PC-9 (cell line): ENCODE measurements around the gene PRLHR. TPM values are rescaled to one million over a fixed set of nuclear protein-coding genes. Genes with fewer than 3 reads are reported as not detected.

Source experiments
- BruUV-seq: library from RNA; stranded (reverse); fragments of 400-500 nt; replicated peaks from 2 replicates; lab custom pipeline; 2021; lab: Mats Ljungman, UMichigan
- CTCF ChIA-PET: fragments of 300-600 bp; sonication (Branson Sonifier 250); formaldehyde crosslinking; loops from one replicate; lab custom pipeline; 2022; ENCODE audit warnings: antibody characterized with exemption; lab: Charles Lee
- POLR2A ChIA-PET: fragments of 300-600 bp; sonication (Branson Sonifier 250); formaldehyde crosslinking; loops from one replicate; lab custom pipeline; 2022; ENCODE audit warnings: antibody characterized with exemption; ENCODE audit not compliant: unreplicated experiment; lab: Charles Lee
- DNase-seq, 2 experiments: peaks; one replicate each; pipeline versions ENCODE4 v3.0.0 to v3.0.0-alpha.2; 2015 to 2022; ENCODE audit warnings: mixed read lengths in 1 of 2
- H2AFZ ChIP-seq: fragments of 200-600 bp; sonication (generic); 2 replicates; pipeline ENCODE4 v1.8.1; 2017; ENCODE audit warnings: antibody characterized with exemption
- H3F3A ChIP-seq: fragments of 200-600 bp; sonication (generic); 2 replicates; pipeline ENCODE4 v1.8.1; 2017; ENCODE audit warnings: antibody characterized with exemption, mild to moderate bottlenecking, low read depth; ENCODE audit not compliant: insufficient read depth
- H3K27ac ChIP-seq: fragments of 200-600 bp; sonication (generic); 2 replicates; pipeline ENCODE4 v1.6.1; 2016; ENCODE audit warnings: mixed run types
- H3K27me3 ChIP-seq: fragments of 200-600 bp; sonication (generic); 2 replicates; pipeline ENCODE4 v1.6.1; 2016; ENCODE audit warnings: low read depth, mixed run types; ENCODE audit not compliant: insufficient read depth
- H3K36me3 ChIP-seq: fragments of 200-600 bp; sonication (generic); 2 replicates; pipeline ENCODE4 v1.6.1; 2016; ENCODE audit warnings: low read depth, mixed run types
- H3K4me1 ChIP-seq: fragments of 200-600 bp; sonication (generic); replicated peaks from 2 replicates; pipeline ENCODE4 v1.6.1; 2016; ENCODE audit warnings: mixed run types; ENCODE audit not compliant: insufficient read depth
- H3K4me2 ChIP-seq: fragments of 200-600 bp; sonication (generic); 2 replicates; pipeline ENCODE4 v1.6.1; 2017; ENCODE audit warnings: mixed run types
- H3K4me3 ChIP-seq: fragments of 200-600 bp; sonication (generic); 2 replicates; pipeline ENCODE4 v1.6.1; 2016; ENCODE audit warnings: mixed run types
- H3K79me2 ChIP-seq: fragments of 200-600 bp; sonication (generic); 2 replicates; pipeline ENCODE4 v1.6.1; 2017; ENCODE audit warnings: low read depth, mixed run types
- H3K9me2 ChIP-seq: fragments of 200-600 bp; sonication (generic); 2 replicates; pipeline ENCODE4 v1.8.1; 2017; ENCODE audit warnings: mild to moderate bottlenecking; ENCODE audit not compliant: insufficient read depth
- H3K9me3 ChIP-seq: fragments of 200-600 bp; sonication (generic); 2 replicates; pipeline ENCODE4 v1.8.1; 2016; ENCODE audit warnings: low read depth; ENCODE audit not compliant: insufficient read depth
- H4K20me1 ChIP-seq: fragments of 200-600 bp; sonication (generic); 2 replicates; pipeline ENCODE4 v1.8.1; 2017; ENCODE audit not compliant: insufficient read depth
- EZH2 ChIP-seq: fragments of 200-600 bp; sonication (generic); IDR thresholded peaks from 2 replicates; pipeline ENCODE4 v1.8.0; 2017; ENCODE audit warnings: antibody characterized with exemption, low read depth
- intact Hi-C: fragments of 100-400 bp; cut with micrococcal nuclease; formaldehyde crosslinking; loops from one replicate; pipeline ENCODE4 v1.10.0; 2022; ENCODE audit not compliant: unreplicated experiment
- total RNA-seq: library from RNA; stranded (reverse); gene quantifications from 2 replicates; pipeline ENCODE4 v1.2.3, GENCODE V29; 2021
- TF ChIP-seq, protein P1 (sequence below): fragments of 200-600 bp; sonication (generic); conservative IDR thresholded peaks from 2 replicates; pipeline ENCODE4 v1.6.1; 2017; ENCODE audit warnings: mixed run types, antibody characterized with exemption, mild to moderate bottlenecking, moderate library complexity

The PRLHR gene
- total RNA-seq, 1 experiment from 2014 or later, result not detected

DNA sequence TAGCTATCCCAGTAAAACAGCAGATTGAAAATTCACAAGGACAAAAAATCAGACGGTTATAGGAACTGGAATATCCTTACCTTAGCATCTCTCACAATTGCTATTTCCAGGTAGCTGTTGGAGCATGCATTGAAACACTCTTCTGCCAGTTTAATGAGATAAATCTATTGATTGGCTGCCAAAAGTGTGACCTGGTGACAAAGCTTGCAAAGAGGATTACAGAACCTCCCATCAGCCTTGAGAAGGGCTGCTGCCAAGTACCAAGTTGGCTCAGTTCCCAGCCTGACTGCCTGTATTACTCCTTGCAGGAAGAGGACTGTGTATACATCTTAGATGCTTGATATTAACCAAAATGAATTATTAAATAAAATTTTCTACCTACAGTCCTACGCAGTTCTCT, 5.1 kb downstream of the PRLHR start:
- Histone ChIP-seq H2AFZ (no peak overlapping the region), H3K4me3 (no peak overlapping the region), H3K4me2 (no peak overlapping the region), H3K9me3 (no peaks in the 10 kb centered on the region), H3K79me2 (no peaks in the 10 kb centered on the region), H3K27me3 (peaks cover 18% of the 10 kb centered on the region; the same call in 1 of the 2 replicates), H3K4me1 (no peaks in the 10 kb centered on the region), H3K27ac (no peak overlapping the region), H3K9me2 (no peaks in the 10 kb centered on the region), H3F3A (no peaks in the 10 kb centered on the region), H3K36me3 (no peaks in the 10 kb centered on the region), H4K20me1 (no peaks in the 10 kb centered on the region)
- TF ChIP-seq EZH2, result no peak
- TF ChIP-seq, protein P1, sequence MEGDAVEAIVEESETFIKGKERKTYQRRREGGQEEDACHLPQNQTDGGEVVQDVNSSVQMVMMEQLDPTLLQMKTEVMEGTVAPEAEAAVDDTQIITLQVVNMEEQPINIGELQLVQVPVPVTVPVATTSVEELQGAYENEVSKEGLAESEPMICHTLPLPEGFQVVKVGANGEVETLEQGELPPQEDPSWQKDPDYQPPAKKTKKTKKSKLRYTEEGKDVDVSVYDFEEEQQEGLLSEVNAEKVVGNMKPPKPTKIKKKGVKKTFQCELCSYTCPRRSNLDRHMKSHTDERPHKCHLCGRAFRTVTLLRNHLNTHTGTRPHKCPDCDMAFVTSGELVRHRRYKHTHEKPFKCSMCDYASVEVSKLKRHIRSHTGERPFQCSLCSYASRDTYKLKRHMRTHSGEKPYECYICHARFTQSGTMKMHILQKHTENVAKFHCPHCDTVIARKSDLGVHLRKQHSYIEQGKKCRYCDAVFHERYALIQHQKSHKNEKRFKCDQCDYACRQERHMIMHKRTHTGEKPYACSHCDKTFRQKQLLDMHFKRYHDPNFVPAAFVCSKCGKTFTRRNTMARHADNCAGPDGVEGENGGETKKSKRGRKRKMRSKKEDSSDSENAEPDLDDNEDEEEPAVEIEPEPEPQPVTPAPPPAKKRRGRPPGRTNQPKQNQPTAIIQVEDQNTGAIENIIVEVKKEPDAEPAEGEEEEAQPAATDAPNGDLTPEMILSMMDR, result no peak
- ChIA-PET POLR2A (no interaction called here), CTCF (no interaction called here)
- BruUV-seq, result no TSS peak
- intact Hi-C loops, result no loop called here
- peak in 1 of 2 experiments; percentile 17 for DNase-seq

DNA sequence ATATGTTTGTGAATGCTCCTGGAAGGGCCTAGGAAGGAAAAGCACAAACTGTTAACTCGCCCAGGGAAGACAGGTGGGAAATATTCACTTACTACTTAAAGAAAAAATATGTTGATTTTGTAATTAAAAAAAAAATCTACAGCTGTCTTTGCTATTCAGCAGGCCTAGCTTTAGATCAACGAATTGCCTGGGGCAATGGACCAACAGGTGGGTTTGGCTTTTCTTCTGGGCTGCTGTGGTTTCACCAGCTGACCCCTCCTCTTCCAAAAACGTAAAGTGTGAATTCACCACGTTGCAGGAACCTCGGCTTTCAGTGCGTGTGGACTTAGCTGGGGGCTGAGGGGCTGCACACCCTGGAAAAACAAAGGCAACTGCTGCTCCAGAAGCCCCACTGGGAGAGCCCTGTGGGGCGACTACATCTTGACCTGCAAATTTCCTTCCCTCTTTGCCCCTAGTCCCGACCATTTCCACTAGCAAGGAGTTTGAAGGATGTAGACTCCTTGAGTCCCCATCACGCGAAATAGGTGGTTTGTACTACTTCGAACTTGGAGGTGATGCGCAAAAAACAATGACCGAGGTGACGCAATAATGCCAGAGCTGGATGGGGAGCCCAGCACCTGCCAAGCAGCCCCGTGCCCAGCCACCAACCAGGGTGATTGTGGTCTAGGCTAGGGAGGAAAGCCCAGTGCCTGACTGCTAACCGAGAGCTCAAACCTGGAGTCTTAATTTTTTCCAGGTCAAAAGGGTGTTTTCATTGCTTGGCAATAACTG, 7.4 kb downstream of the PRLHR start:
- no peaks in the 10 kb centered on the region for H3K79me2 ChIP-seq
- H3K27me3 ChIP-seq, result peaks cover 18% of the 10 kb centered on the region; the same call in 1 of the 2 replicates
- H3K27ac ChIP-seq, result no peak overlapping the region
- no peaks in the 10 kb centered on the region for H3K9me3 ChIP-seq
- H3K4me2 ChIP-seq, result no peak overlapping the region
- H3K4me3 ChIP-seq, result no peak overlapping the region
- intact Hi-C loops, result no loop called here
- H3K9me2 ChIP-seq, result no peaks in the 10 kb centered on the region
- CTCF ChIA-PET, result no interaction called here
- no TSS peak for BruUV-seq
- no peaks in the 10 kb centered on the region for H3K4me1 ChIP-seq
- peaks cover 8% of the 10 kb centered on the region; the same call in 1 of the 2 replicates for H3F3A ChIP-seq
- H4K20me1 ChIP-seq, result no peaks in the 10 kb centered on the region
- no peaks in the 10 kb centered on the region for H3K36me3 ChIP-seq
- DNase-seq, result no peak
- POLR2A ChIA-PET, result no interaction called here
- no peak for TF ChIP-seq EZH2
- TF ChIP-seq, protein P1, result no peak
- H2AFZ ChIP-seq, result no peak overlapping the region

DNA sequence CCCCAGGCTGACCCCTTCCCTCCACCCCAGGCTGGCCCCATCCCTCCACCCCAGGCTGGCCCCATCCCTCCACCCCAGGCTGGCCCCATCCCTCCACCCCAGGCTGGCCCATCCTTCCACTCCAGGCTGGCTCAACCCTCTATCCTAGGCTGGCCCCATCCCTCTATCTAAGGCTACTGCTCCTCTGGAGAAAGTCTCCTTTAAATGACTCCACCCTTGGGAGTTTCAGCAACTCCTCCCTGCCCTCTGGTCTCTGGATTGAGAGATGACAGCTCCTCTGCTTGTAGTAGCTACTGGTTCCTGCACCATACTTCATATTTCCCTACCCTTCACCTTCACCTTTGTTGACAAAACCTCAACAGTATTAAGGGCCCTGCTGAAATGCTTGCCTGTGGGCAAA, 8.5 kb downstream of the PRLHR start:
- no peak for DNase-seq
- Histone ChIP-seq H3F3A (peaks cover 8% of the 10 kb centered on the region; the same call in 1 of the 2 replicates), H3K9me3 (no peaks in the 10 kb centered on the region), H2AFZ (no peak overlapping the region), H3K27me3 (peaks cover 10% of the 10 kb centered on the region; the same call in 1 of the 2 replicates), H3K79me2 (no peaks in the 10 kb centered on the region), H3K4me3 (no peak overlapping the region), H3K36me3 (no peaks in the 10 kb centered on the region), H4K20me1 (no peaks in the 10 kb centered on the region), H3K9me2 (no peaks in the 10 kb centered on the region), H3K4me2 (no peak overlapping the region), H3K27ac (no peak overlapping the region), H3K4me1 (no peaks in the 10 kb centered on the region)
- BruUV-seq, result no TSS peak
- TF ChIP-seq, protein P1, result no peak
- TF ChIP-seq EZH2, result no peak
- intact Hi-C loops, result no loop called here
- CTCF ChIA-PET, result no interaction called here
- POLR2A ChIA-PET, result interaction anchor here (0.6 kb wide), 1 partner anchor 17 kb away, joined by 9 read pairs; no protein-coding TSS in a partner anchor
